OCI-LY3 (cell line): Measurements from ENCODE around the gene H1-8.

Source experiments
- CTCF ChIP-seq: fragments of 200-600, 300-600 bp; sonication (generic); IDR thresholded peaks from 2 replicates; pipeline ENCODE4 v1.5.1; 2014; ENCODE audit warnings: antibody characterized with exemption, low read length, low read depth
- EZH2phosphoT487 ChIP-seq: fragments of 200-600 bp; shearing (Covaris generic); IDR thresholded peaks from 2 replicates; pipeline ENCODE4 v1.6.1; 2018; ENCODE audit warnings: antibody characterized with exemption, mixed run types, low read depth

DNA sequence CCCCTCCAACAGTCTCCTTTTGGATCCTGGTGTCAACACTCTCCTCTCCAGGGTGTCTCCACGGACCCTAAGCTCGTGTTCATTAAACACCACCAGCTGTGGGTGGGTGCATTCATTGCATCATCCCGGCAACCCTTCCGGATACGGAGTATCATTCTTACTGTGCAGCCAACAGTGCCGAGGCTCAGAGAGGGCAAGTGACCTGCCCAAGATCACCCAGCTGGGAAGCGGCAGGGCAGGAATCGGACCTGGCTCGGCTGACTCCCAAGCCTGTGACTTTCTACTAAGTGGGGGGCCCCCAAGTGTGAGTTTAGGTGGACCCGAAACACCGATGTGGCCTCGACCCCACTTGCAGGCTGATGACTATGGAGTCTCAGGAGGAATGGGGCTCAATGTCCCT lies 20.4 kb downstream of the H1-8 start:
- no peak for TF ChIP-seq CTCF
- TF ChIP-seq EZH2phosphoT487: no peak
